Gastroesophageal sphincter (tissue), 4 donors: ENCODE measurements around the gene PTGFR. TPM values are rescaled to one million over a fixed set of nuclear protein-coding genes. Genes with fewer than 3 reads are reported as not detected.

Source experiments
- ATAC-seq: fragments of 150-250 bp; one replicate; pipeline ENCODE4 v1.9.1; 2016; ENCODE audit warnings: mild to moderate bottlenecking, moderate library complexity
- H3K27ac ChIP-seq, 4 donors: fragments of 200-600 bp; sonication (generic) in 3 of 4; 1 replicate in 3 of 4; 2 replicates in 1 of 4; pipeline ENCODE4 v1.5.1; 2016 to 2019
- H3K27me3 ChIP-seq: fragments of 200-600 bp; sonication (generic); one replicate; pipeline ENCODE4 v1.5.1; 2019
- H3K36me3 ChIP-seq, 2 donors: fragments of 200-600 bp; sonication (generic); one replicate each; pipeline ENCODE4 v1.5.1; 2019; ENCODE audit warnings: control low read depth in 1 of 2
- H3K4me1 ChIP-seq, 3 donors: fragments of 200-600 bp; sonication (generic); 1 replicate in 2 of 3; 2 replicates in 1 of 3; pipeline ENCODE4 v1.5.1; 2016 to 2019; ENCODE audit warnings: control low read depth in 2 of 3
- H3K4me3 ChIP-seq, 2 donors: fragments of 200-600 bp; sonication (generic); one replicate each; pipeline ENCODE4 v1.5.1; 2019; ENCODE audit warnings: mild to moderate bottlenecking in 1 of 2, moderate library complexity in 1 of 2
- H3K9me3 ChIP-seq, 3 donors: fragments of 200-600 bp; sonication (generic); one replicate each; pipeline ENCODE4 v1.5.1; 2017 to 2019; ENCODE audit warnings: control low read depth in 2 of 3
- CTCF ChIP-seq, 4 experiments: fragments of 200-600 bp in 2 of 4; fragments of 450-650 bp in 2 of 4; sonication (generic) in 1 of 4; IDR thresholded peaks; one replicate each; pipeline ENCODE4 v1.5.1; 2017 to 2019; ENCODE audit warnings: antibody characterized with exemption in 4 of 4, mild to moderate bottlenecking in 2 of 4, moderate library complexity in 2 of 4
- EP300 ChIP-seq: sonication (generic); formaldehyde crosslinking; IDR thresholded peaks from one replicate; pipeline ENCODE4 v1.6.1; 2017; ENCODE audit warnings: antibody characterized with exemption, mild to moderate bottlenecking
- POLR2A ChIP-seq, 2 donors: fragments of 450-650 bp; IDR thresholded peaks; one replicate each; pipeline ENCODE4 v1.6.1; 2017; ENCODE audit warnings: antibody characterized with exemption in 2 of 2, mild to moderate bottlenecking in 2 of 2, moderate library complexity in 1 of 2
- POLR2AphosphoS5 ChIP-seq: sonication (generic); formaldehyde crosslinking; IDR thresholded peaks from one replicate; pipeline ENCODE4 v1.6.1; 2017; ENCODE audit warnings: antibody characterized with exemption
- WGBS, 2 donors: methylation state at CpG; one replicate each; pipeline ENCODE4 v1.1.5; 2018; ENCODE audit warnings: low coverage in 1 of 2; 5-methylcytosine and 5-hydroxymethylcytosine counted together
- total RNA-seq, 4 donors: library from RNA; depleted of rRNA; stranded (reverse); fragments of >200 nt; gene quantifications; one replicate each; pipeline ENCODE4 v1.1.0, GENCODE V29; 2016

PTGFR gene
- total RNA-seq, 4 donors from 2014 or later, result 2.0 to 42.8 (median 7.4) TPM

- Histone ChIP-seq H3K4me3 (no peak overlapping the region), H3K4me1 (no peaks in the 10 kb centered on the region), H3K9me3 (no peaks in the 10 kb centered on the region), H3K36me3 (no peaks in the 10 kb centered on the region), H3K27me3 (no peaks in the 10 kb centered on the region), H3K27ac (no peak overlapping the region)
- WGBS, 2 donors, result 71 to 85% methylated on average over 2 of the region's 2 CpGs
- TF ChIP-seq EP300, result no peak
- no peak for TF ChIP-seq POLR2AphosphoS5
- TF ChIP-seq POLR2A (IDR thresholded peaks at IDR 0.05), result no peak
- no peak for TF ChIP-seq CTCF (IDR thresholded peaks at IDR 0.05)
- ATAC-seq, result no peak
Observed at GRCh38 chr1:78522136-78522535, 31.4 kb downstream of the PTGFR start.

- WGBS, 2 donors, result 55 to 77% methylated on average over 1 to 2 of the region's 2 CpGs
- no peak for ATAC-seq
- H3K36me3 ChIP-seq, result no peaks in the 10 kb centered on the region
Observed at GRCh38 chr1:78526496-78526895, 35.7 kb downstream of the PTGFR start.

GRCh38 chr1:78527706-78528105, 36.9 kb downstream of the PTGFR start:
- H3K27ac ChIP-seq, result no peak overlapping the region
- H3K36me3 ChIP-seq, result no peaks in the 10 kb centered on the region
- H3K9me3 ChIP-seq, result no peaks in the 10 kb centered on the region
- WGBS, 2 donors, result 53 to 83% methylated on average over 2 of the region's 2 CpGs
- TF ChIP-seq POLR2AphosphoS5 (no peak), CTCF (IDR thresholded peaks at IDR 0.05) (no peak), POLR2A (IDR thresholded peaks at IDR 0.05) (no peak)
- no peak for ATAC-seq
- no peaks in the 10 kb centered on the region for H3K4me1 ChIP-seq
- H3K4me3 ChIP-seq, result no peak overlapping the region
- no peaks in the 10 kb centered on the region for H3K27me3 ChIP-seq

More at GRCh38 chr1:78526496-78526895, 35.7 kb downstream of the PTGFR start:
- no peaks in the 10 kb centered on the region for H3K9me3 ChIP-seq
- H3K4me1 ChIP-seq, result no peaks in the 10 kb centered on the region
- H3K4me3 ChIP-seq, result no peak overlapping the region
- no peak overlapping the region for H3K27ac ChIP-seq
- H3K27me3 ChIP-seq, result no peaks in the 10 kb centered on the region
- no peak for TF ChIP-seq POLR2A (IDR thresholded peaks at IDR 0.05)
- TF ChIP-seq POLR2AphosphoS5, result no peak
- TF ChIP-seq CTCF (IDR thresholded peaks at IDR 0.05), result no peak
- no peak for TF ChIP-seq EP300

- Histone ChIP-seq H3K36me3 (no peaks in the 10 kb centered on the region), H3K27ac (no peak overlapping the region), H3K4me1 (no peaks in the 10 kb centered on the region), H3K4me3 (no peak overlapping the region), H3K27me3 (no peaks in the 10 kb centered on the region), H3K9me3 (no peaks in the 10 kb centered on the region)
- TF ChIP-seq POLR2AphosphoS5 (no peak), POLR2A (IDR thresholded peaks at IDR 0.05) (no peak), EP300 (no peak), CTCF (IDR thresholded peaks at IDR 0.05) (no peak)
- ATAC-seq, result no peak
- WGBS, 2 donors, result 90 to 100% methylated on average over 2 to 3 of the region's 4 CpGs
Observed at GRCh38 chr1:78533527-78533926, 42.8 kb downstream of the PTGFR start.

- 90 to 100% methylated on average over 1 of the region's 1 CpG for WGBS, 2 donors
- no peak overlapping the region for H3K27ac ChIP-seq
Observed at GRCh38 chr1:78535286-78535685, 44.5 kb downstream of the PTGFR start.

More at GRCh38 chr1:78535286-78535685, 44.5 kb downstream of the PTGFR start:
- Histone ChIP-seq H3K4me1 (peaks cover 0 to 5% (median 0%) of the 10 kb centered on the region in 3 donors), H3K36me3 (no peaks in the 10 kb centered on the region), H3K4me3 (no peak overlapping the region), H3K9me3 (no peaks in the 10 kb centered on the region), H3K27me3 (no peaks in the 10 kb centered on the region)
- ATAC-seq, result no peak
- TF ChIP-seq POLR2AphosphoS5, result no peak
